Thyroid gland (tissue), 4 donors: ENCODE results near the gene STK17B. TPM values are rescaled to one million over a fixed set of nuclear protein-coding genes. Genes with fewer than 3 reads are reported as not detected.

Source experiments
- DNase-seq, 2 donors: peaks; one replicate each; pipeline ENCODE4 v3.0.0-alpha.2; 2019
- H3K27ac ChIP-seq, 3 donors: fragments of 200-600 bp; sonication (generic); 1 replicate in 2 of 3; 2 replicates in 1 of 3; pipeline ENCODE4 v1.5.1; 2016 to 2019; ENCODE audit warnings: mild to moderate bottlenecking in 1 of 3, moderate library complexity in 1 of 3
- H3K27me3 ChIP-seq: fragments of 200-600 bp; sonication (generic); one replicate; pipeline ENCODE4 v1.5.1; 2019
- H3K36me3 ChIP-seq, 2 donors: fragments of 200-600 bp; sonication (generic); one replicate each; pipeline ENCODE4 v1.5.1; 2016 to 2019
- H3K4me1 ChIP-seq, 2 donors: fragments of 200-600 bp; sonication (generic); one replicate each; pipeline ENCODE4 v1.5.1; 2017 to 2019
- H3K4me3 ChIP-seq, 3 donors: fragments of 200-600 bp; sonication (generic); replicated peaks in 1 of 3; 1 replicate in 2 of 3; 2 replicates in 1 of 3; pipeline ENCODE4 v1.5.1; 2016; ENCODE audit warnings: mild to moderate bottlenecking in 1 of 3
- H3K9me3 ChIP-seq: fragments of 200-600 bp; sonication (generic); one replicate; pipeline ENCODE4 v1.5.1; 2017
- CTCF ChIP-seq, 6 experiments: fragments of 200-600 bp in 3 of 6; fragments of 450-650 bp in 3 of 6; sonication (generic) in 3 of 6; IDR thresholded peaks; one replicate each; pipeline ENCODE4 v1.5.1; 2016 to 2019; ENCODE audit warnings: antibody characterized with exemption in 6 of 6, mild to moderate bottlenecking in 2 of 6, inconsistent platforms in 1 of 6, moderate library complexity in 1 of 6
- POLR2A ChIP-seq, 2 donors: fragments of 450-650 bp; IDR thresholded peaks; one replicate each; pipeline ENCODE4 v1.6.1; 2017; ENCODE audit warnings: antibody characterized with exemption in 2 of 2, mild to moderate bottlenecking in 2 of 2, moderate library complexity in 1 of 2
- WGBS, 2 donors: methylation state at CpG; one replicate each; pipeline ENCODE4 v1.1.5; 2017; 5-methylcytosine and 5-hydroxymethylcytosine counted together
- intact Hi-C: fragments of 100-400 bp; cut with DNase I; formaldehyde crosslinking; loops from one replicate; pipeline ENCODE4 v1.15.1; 2023
- total RNA-seq, 4 donors: library from RNA; depleted of rRNA; stranded (reverse); fragments of >200 nt; gene quantifications; one replicate each; pipeline ENCODE4 v1.2.3, GENCODE V29; 2016

STK17B gene
- total RNA-seq, 4 donors from 2014 or later: 19.4 to 86.9 (median 33.9) TPM

- DNase-seq: no peak
- Histone ChIP-seq H3K4me3 (no peak overlapping the region), H3K27me3 (no peaks in the 10 kb centered on the region), H3K9me3 (no peaks in the 10 kb centered on the region), H3K4me1 (no peaks in the 10 kb centered on the region), H3K36me3 (peaks cover 0 to 16% of the 10 kb centered on the region in 2 donors), H3K27ac (no peak overlapping the region)
- TF ChIP-seq POLR2A (IDR thresholded peaks at IDR 0.05) (no peak), CTCF (IDR thresholded peaks at IDR 0.05) (no peak)
- 95 to 97% methylated on average over 4 of the region's 4 CpGs for WGBS, 2 donors
- intact Hi-C loops: no loop called here
Observed at GRCh38 chr2:196143730-196144131, 27.6 kb downstream of the STK17B start.

DNA sequence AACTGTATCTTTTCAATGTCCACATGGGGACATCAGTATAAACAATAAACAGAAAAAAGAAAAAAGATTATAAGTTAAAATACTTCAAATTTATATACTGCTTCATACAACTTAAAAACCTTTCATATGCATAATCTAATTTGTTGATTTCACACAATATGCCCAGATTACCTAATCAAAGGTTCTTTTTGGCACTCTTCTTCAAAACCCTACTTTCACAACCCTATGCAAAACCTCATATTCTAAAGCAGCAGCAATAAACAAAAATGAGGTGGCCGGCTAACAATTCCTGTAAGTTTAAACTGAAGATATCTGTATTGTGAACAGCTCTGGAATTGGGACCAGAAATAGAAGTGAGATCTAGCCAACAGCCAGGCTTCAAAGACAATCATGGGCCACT, 28.6 kb downstream of the STK17B start:
- intact Hi-C loops: no loop called here
- peaks cover 0 to 24% of the 10 kb centered on the region in 2 donors for H3K36me3 ChIP-seq
- 91 to 92% methylated on average over 1 of the region's 1 CpG for WGBS, 2 donors
- no peak for TF ChIP-seq POLR2A (IDR thresholded peaks at IDR 0.05)
- no peak for TF ChIP-seq CTCF (IDR thresholded peaks at IDR 0.05)
- no peaks in the 10 kb centered on the region for H3K4me1 ChIP-seq
- no peak overlapping the region for H3K4me3 ChIP-seq
- no peak for DNase-seq
- no peaks in the 10 kb centered on the region for H3K27me3 ChIP-seq
- H3K27ac ChIP-seq: no peak overlapping the region
- no peaks in the 10 kb centered on the region for H3K9me3 ChIP-seq

GRCh38 chr2:196140213-196140612, 31.2 kb downstream of the STK17B start:
- DNase-seq: no peak
- Histone ChIP-seq H3K9me3 (no peaks in the 10 kb centered on the region), H3K4me3 (no peak overlapping the region), H3K27me3 (no peaks in the 10 kb centered on the region), H3K36me3 (peaks cover 0 to 35% of the 10 kb centered on the region in 2 donors), H3K27ac (no peak overlapping the region), H3K4me1 (no peaks in the 10 kb centered on the region)
- intact Hi-C loops: no loop called here
- no peak for TF ChIP-seq CTCF (IDR thresholded peaks at IDR 0.05)
- no peak for TF ChIP-seq POLR2A (IDR thresholded peaks at IDR 0.05)

GRCh38 chr2:196137271-196137670, 34.1 kb downstream of the STK17B start:
- no peaks in the 10 kb centered on the region for H3K4me1 ChIP-seq
- no peak overlapping the region for H3K4me3 ChIP-seq
- H3K9me3 ChIP-seq: no peaks in the 10 kb centered on the region
- no peak overlapping the region for H3K27ac ChIP-seq
- H3K27me3 ChIP-seq: no peaks in the 10 kb centered on the region
- TF ChIP-seq CTCF (IDR thresholded peaks at IDR 0.05) (no peak), POLR2A (IDR thresholded peaks at IDR 0.05) (no peak)
- H3K36me3 ChIP-seq: peaks cover 0 to 29% of the 10 kb centered on the region in 2 donors
- intact Hi-C loops: no loop called here
- 81 to 98% methylated on average over 2 of the region's 2 CpGs for WGBS, 2 donors
- no peak for DNase-seq

DNA sequence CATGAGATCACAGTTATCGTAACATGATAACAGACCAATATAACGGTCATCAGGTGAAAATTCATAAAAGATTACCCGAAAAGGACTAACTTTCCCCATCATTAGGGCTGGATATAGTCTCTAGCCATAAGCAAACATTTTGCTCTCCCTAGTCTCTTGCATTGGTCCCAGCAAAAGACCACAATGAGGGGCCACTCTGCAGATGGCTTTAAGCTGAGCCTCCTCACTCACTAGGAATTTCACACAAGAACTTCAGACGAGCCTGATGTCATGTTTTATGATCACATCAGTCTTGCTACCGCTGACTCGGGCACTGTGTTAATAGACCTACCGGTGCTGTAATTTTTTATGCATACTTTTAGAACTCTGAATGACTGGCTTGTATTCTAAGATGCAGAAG, 35.2 kb downstream of the STK17B start:
- intact Hi-C loops: no loop called here

More for the DNA sequence above, 35.2 kb downstream of the STK17B start:
- WGBS, 2 donors: 93 to 96% methylated on average over 7 of the region's 7 CpGs
- TF ChIP-seq POLR2A (IDR thresholded peaks at IDR 0.05): no peak
- TF ChIP-seq CTCF (IDR thresholded peaks at IDR 0.05): no peak
- no peak overlapping the region for H3K4me3 ChIP-seq
- no peaks in the 10 kb centered on the region for H3K4me1 ChIP-seq
- H3K27ac ChIP-seq: no peak overlapping the region
- DNase-seq: no peak
- no peaks in the 10 kb centered on the region for H3K9me3 ChIP-seq
- peaks cover 0 to 29% of the 10 kb centered on the region in 2 donors for H3K36me3 ChIP-seq
- no peaks in the 10 kb centered on the region for H3K27me3 ChIP-seq
